ENCODE measurements around the gene PTPRN2.

The PTPRN2 gene

GRCh38 chr7:157829491-157829890 lies 758.1 kb downstream of the PTPRN2 start:
- DNase-seq: no peak

- no peak for DNase-seq
These were observed 758.7 kb downstream of the PTPRN2 start for GRCh38 chr7:157828881-157829280.

GRCh38 chr7:157828190-157828589 lies 759.4 kb downstream of the PTPRN2 start:
- no peak for DNase-seq

- DNase-seq: no peak
These were observed 759.8 kb downstream of the PTPRN2 start for GRCh38 chr7:157827863-157828160.

- no peak for DNase-seq
These were observed 760.4 kb downstream of the PTPRN2 start for GRCh38 chr7:157827045-157827862.

GRCh38 chr7:157826566-157826965 lies 761.1 kb downstream of the PTPRN2 start:
- DNase-seq: no peak

GRCh38 chr7:157825325-157825724 lies 762.3 kb downstream of the PTPRN2 start:
- DNase-seq: no peak

- DNase-seq: no peak
These were observed 762.9 kb downstream of the PTPRN2 start for GRCh38 chr7:157824819-157825121.

- DNase-seq: no peak
These were observed 763.4 kb downstream of the PTPRN2 start for GRCh38 chr7:157824011-157824818.

- no peak for DNase-seq
These were observed 765.0 kb downstream of the PTPRN2 start for GRCh38 chr7:157822688-157823031.

GRCh38 chr7:157821959-157822687 lies 765.5 kb downstream of the PTPRN2 start:
- no peak for DNase-seq

- DNase-seq: no peak
These were observed 766.8 kb downstream of the PTPRN2 start for GRCh38 chr7:157820796-157821195.

GRCh38 chr7:157819455-157819807 lies 768.2 kb downstream of the PTPRN2 start:
- DNase-seq: no peak

- no peak for DNase-seq
These were observed 768.7 kb downstream of the PTPRN2 start for GRCh38 chr7:157818701-157819454.

- DNase-seq: no peak
These were observed 769.5 kb downstream of the PTPRN2 start for GRCh38 chr7:157817944-157818700.

- DNase-seq: no peak
These were observed 770.2 kb downstream of the PTPRN2 start for GRCh38 chr7:157817433-157817832.

- no peak for DNase-seq
These were observed 770.9 kb downstream of the PTPRN2 start for GRCh38 chr7:157816526-157817250.

GRCh38 chr7:157816086-157816485 lies 771.5 kb downstream of the PTPRN2 start:
- no peak for DNase-seq

- no peak for DNase-seq
These were observed 772.0 kb downstream of the PTPRN2 start for GRCh38 chr7:157815706-157816022.

- DNase-seq: no peak
These were observed 772.5 kb downstream of the PTPRN2 start for GRCh38 chr7:157814931-157815705.

Measured in Kasumi-1 (cell line).